PC-9 (cell line): ENCODE data around the gene MAML3. TPM values are rescaled to one million over a fixed set of nuclear protein-coding genes. Genes with fewer than 3 reads are reported as not detected.

ENCODE experiments used
- BruUV-seq: library from RNA; stranded (reverse); fragments of 400-500 nt; replicated peaks from 2 replicates; lab custom pipeline; 2021; lab: Mats Ljungman, UMichigan
- CTCF ChIA-PET: fragments of 300-600 bp; sonication (Branson Sonifier 250); formaldehyde crosslinking; loops from one replicate; lab custom pipeline; 2022; ENCODE audit warnings: antibody characterized with exemption; lab: Charles Lee
- POLR2A ChIA-PET: fragments of 300-600 bp; sonication (Branson Sonifier 250); formaldehyde crosslinking; loops from one replicate; lab custom pipeline; 2022; ENCODE audit warnings: antibody characterized with exemption; ENCODE audit not compliant: unreplicated experiment; lab: Charles Lee
- DNase-seq, 2 experiments: peaks; one replicate each; pipeline versions ENCODE4 v3.0.0 to v3.0.0-alpha.2; 2015 to 2022; ENCODE audit warnings: mixed read lengths in 1 of 2
- H2AFZ ChIP-seq: fragments of 200-600 bp; sonication (generic); 2 replicates; pipeline ENCODE4 v1.8.1; 2017; ENCODE audit warnings: antibody characterized with exemption
- H3F3A ChIP-seq: fragments of 200-600 bp; sonication (generic); 2 replicates; pipeline ENCODE4 v1.8.1; 2017; ENCODE audit warnings: antibody characterized with exemption, mild to moderate bottlenecking, low read depth; ENCODE audit not compliant: insufficient read depth
- H3K27ac ChIP-seq: fragments of 200-600 bp; sonication (generic); 2 replicates; pipeline ENCODE4 v1.6.1; 2016; ENCODE audit warnings: mixed run types
- H3K27me3 ChIP-seq: fragments of 200-600 bp; sonication (generic); 2 replicates; pipeline ENCODE4 v1.6.1; 2016; ENCODE audit warnings: low read depth, mixed run types; ENCODE audit not compliant: insufficient read depth
- H3K36me3 ChIP-seq: fragments of 200-600 bp; sonication (generic); 2 replicates; pipeline ENCODE4 v1.6.1; 2016; ENCODE audit warnings: low read depth, mixed run types
- H3K4me1 ChIP-seq: fragments of 200-600 bp; sonication (generic); replicated peaks from 2 replicates; pipeline ENCODE4 v1.6.1; 2016; ENCODE audit warnings: mixed run types; ENCODE audit not compliant: insufficient read depth
- H3K4me2 ChIP-seq: fragments of 200-600 bp; sonication (generic); 2 replicates; pipeline ENCODE4 v1.6.1; 2017; ENCODE audit warnings: mixed run types
- H3K4me3 ChIP-seq: fragments of 200-600 bp; sonication (generic); 2 replicates; pipeline ENCODE4 v1.6.1; 2016; ENCODE audit warnings: mixed run types
- H3K79me2 ChIP-seq: fragments of 200-600 bp; sonication (generic); 2 replicates; pipeline ENCODE4 v1.6.1; 2017; ENCODE audit warnings: low read depth, mixed run types
- H3K9me2 ChIP-seq: fragments of 200-600 bp; sonication (generic); 2 replicates; pipeline ENCODE4 v1.8.1; 2017; ENCODE audit warnings: mild to moderate bottlenecking; ENCODE audit not compliant: insufficient read depth
- H3K9me3 ChIP-seq: fragments of 200-600 bp; sonication (generic); 2 replicates; pipeline ENCODE4 v1.8.1; 2016; ENCODE audit warnings: low read depth; ENCODE audit not compliant: insufficient read depth
- H4K20me1 ChIP-seq: fragments of 200-600 bp; sonication (generic); 2 replicates; pipeline ENCODE4 v1.8.1; 2017; ENCODE audit not compliant: insufficient read depth
- EZH2 ChIP-seq: fragments of 200-600 bp; sonication (generic); IDR thresholded peaks from 2 replicates; pipeline ENCODE4 v1.8.0; 2017; ENCODE audit warnings: antibody characterized with exemption, low read depth
- intact Hi-C: fragments of 100-400 bp; cut with micrococcal nuclease; formaldehyde crosslinking; loops from one replicate; pipeline ENCODE4 v1.10.0; 2022; ENCODE audit not compliant: unreplicated experiment
- total RNA-seq: library from RNA; stranded (reverse); gene quantifications from 2 replicates; pipeline ENCODE4 v1.2.3, GENCODE V29; 2021
- TF ChIP-seq, protein P1 (sequence below): fragments of 200-600 bp; sonication (generic); conservative IDR thresholded peaks from 2 replicates; pipeline ENCODE4 v1.6.1; 2017; ENCODE audit warnings: mixed run types, antibody characterized with exemption, mild to moderate bottlenecking, moderate library complexity

The MAML3 gene
- total RNA-seq, 1 experiment from 2014 or later, result 15.2 TPM

DNA sequence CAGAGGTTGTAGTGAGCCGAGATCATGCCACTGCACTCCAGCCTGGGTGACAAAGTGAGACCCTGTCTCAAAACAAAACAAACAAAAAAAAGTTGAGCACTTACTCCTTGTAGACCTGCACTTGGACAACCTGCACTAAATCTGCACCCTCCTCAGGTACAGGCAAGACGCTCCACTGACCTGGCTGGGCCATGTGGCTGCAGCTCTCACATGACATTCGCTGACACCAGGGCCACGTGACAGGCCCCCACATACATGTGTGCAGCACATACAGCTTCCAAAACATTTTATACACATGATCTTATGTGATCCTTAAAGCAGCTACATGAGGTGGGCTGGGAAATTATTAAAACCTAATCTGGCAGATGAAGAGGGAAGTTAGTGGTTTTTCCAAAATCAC lies 425.8 kb downstream of the MAML3 start:
- Histone ChIP-seq H3K9me2 (no peaks in the 10 kb centered on the region), H2AFZ (no peak overlapping the region), H3K4me2 (no peak overlapping the region), H3F3A (no peaks in the 10 kb centered on the region), H3K9me3 (no peaks in the 10 kb centered on the region), H3K27me3 (no peaks in the 10 kb centered on the region), H3K36me3 (no peaks in the 10 kb centered on the region), H4K20me1 (no peaks in the 10 kb centered on the region), H3K27ac (no peak overlapping the region), H3K79me2 (no peaks in the 10 kb centered on the region), H3K4me1 (no peaks in the 10 kb centered on the region), H3K4me3 (no peak overlapping the region)
- POLR2A ChIA-PET, result interaction anchor here (0.7 kb wide), 1 partner anchor 43 kb away, joined by 3 read pairs; no protein-coding TSS in a partner anchor
- no TSS peak for BruUV-seq
- intact Hi-C loops, result no loop called here
- DNase-seq, result no peak
- TF ChIP-seq, protein P1, sequence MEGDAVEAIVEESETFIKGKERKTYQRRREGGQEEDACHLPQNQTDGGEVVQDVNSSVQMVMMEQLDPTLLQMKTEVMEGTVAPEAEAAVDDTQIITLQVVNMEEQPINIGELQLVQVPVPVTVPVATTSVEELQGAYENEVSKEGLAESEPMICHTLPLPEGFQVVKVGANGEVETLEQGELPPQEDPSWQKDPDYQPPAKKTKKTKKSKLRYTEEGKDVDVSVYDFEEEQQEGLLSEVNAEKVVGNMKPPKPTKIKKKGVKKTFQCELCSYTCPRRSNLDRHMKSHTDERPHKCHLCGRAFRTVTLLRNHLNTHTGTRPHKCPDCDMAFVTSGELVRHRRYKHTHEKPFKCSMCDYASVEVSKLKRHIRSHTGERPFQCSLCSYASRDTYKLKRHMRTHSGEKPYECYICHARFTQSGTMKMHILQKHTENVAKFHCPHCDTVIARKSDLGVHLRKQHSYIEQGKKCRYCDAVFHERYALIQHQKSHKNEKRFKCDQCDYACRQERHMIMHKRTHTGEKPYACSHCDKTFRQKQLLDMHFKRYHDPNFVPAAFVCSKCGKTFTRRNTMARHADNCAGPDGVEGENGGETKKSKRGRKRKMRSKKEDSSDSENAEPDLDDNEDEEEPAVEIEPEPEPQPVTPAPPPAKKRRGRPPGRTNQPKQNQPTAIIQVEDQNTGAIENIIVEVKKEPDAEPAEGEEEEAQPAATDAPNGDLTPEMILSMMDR, result no peak
- no peak for TF ChIP-seq EZH2
- CTCF ChIA-PET, result interaction anchor here (0.6 kb wide), 1 partner anchor 243 kb away, joined by 4 read pairs; no protein-coding TSS in a partner anchor

- Histone ChIP-seq H3F3A (no peaks in the 10 kb centered on the region), H3K4me1 (no peaks in the 10 kb centered on the region), H3K27ac (no peak overlapping the region), H3K9me3 (no peaks in the 10 kb centered on the region), H3K27me3 (no peaks in the 10 kb centered on the region), H3K4me3 (no peak overlapping the region), H3K9me2 (no peaks in the 10 kb centered on the region), H2AFZ (no peak overlapping the region), H3K79me2 (no peaks in the 10 kb centered on the region), H3K36me3 (no peaks in the 10 kb centered on the region), H4K20me1 (no peaks in the 10 kb centered on the region), H3K4me2 (no peak overlapping the region)
- POLR2A ChIA-PET, result no interaction called here
- TF ChIP-seq, protein P1, result no peak
- no peak for TF ChIP-seq EZH2
- CTCF ChIA-PET, result no interaction called here
- no peak for DNase-seq
- BruUV-seq, result no TSS peak
- intact Hi-C loops, result no loop called here
Observed at GRCh38 chr4:139726615-139727014, 427.4 kb downstream of the MAML3 start.

GRCh38 chr4:139725236-139725635 lies 428.7 kb downstream of the MAML3 start:
- H3K79me2 ChIP-seq, result no peaks in the 10 kb centered on the region
- no peak overlapping the region for H3K4me3 ChIP-seq
- H3K27ac ChIP-seq, result no peak overlapping the region
- intact Hi-C loops, result no loop called here
- ChIA-PET POLR2A (no interaction called here), CTCF (no interaction called here)
- H4K20me1 ChIP-seq, result no peaks in the 10 kb centered on the region
- BruUV-seq, result no TSS peak
- no peaks in the 10 kb centered on the region for H3K4me1 ChIP-seq
- no peaks in the 10 kb centered on the region for H3F3A ChIP-seq
- no peaks in the 10 kb centered on the region for H3K9me2 ChIP-seq
- no peak overlapping the region for H2AFZ ChIP-seq
- no peak overlapping the region for H3K4me2 ChIP-seq
- H3K36me3 ChIP-seq, result no peaks in the 10 kb centered on the region
- no peak for TF ChIP-seq EZH2
- TF ChIP-seq, protein P1, result no peak
- H3K9me3 ChIP-seq, result no peaks in the 10 kb centered on the region
- no peak for DNase-seq
- no peaks in the 10 kb centered on the region for H3K27me3 ChIP-seq
